Activated gamma-delta T cell treated with Interleukin-2 at 50 U/mL for 16 hours (primary cell): Measurements from ENCODE around the gene RPS27A.
A peak's percentile ranks its signal among the peaks of the same experiment; 100 is the strongest.
"Not testable (repeated sequence)": the region's sequence is repeated elsewhere in the genome, so short reads cannot be mapped to it uniquely, and the experiment has no call there.

Source experiments
- DNase-seq: peaks from one replicate; pipeline ENCODE4 v3.0.0-alpha.2; 2020

Gene RPS27A

DNA sequence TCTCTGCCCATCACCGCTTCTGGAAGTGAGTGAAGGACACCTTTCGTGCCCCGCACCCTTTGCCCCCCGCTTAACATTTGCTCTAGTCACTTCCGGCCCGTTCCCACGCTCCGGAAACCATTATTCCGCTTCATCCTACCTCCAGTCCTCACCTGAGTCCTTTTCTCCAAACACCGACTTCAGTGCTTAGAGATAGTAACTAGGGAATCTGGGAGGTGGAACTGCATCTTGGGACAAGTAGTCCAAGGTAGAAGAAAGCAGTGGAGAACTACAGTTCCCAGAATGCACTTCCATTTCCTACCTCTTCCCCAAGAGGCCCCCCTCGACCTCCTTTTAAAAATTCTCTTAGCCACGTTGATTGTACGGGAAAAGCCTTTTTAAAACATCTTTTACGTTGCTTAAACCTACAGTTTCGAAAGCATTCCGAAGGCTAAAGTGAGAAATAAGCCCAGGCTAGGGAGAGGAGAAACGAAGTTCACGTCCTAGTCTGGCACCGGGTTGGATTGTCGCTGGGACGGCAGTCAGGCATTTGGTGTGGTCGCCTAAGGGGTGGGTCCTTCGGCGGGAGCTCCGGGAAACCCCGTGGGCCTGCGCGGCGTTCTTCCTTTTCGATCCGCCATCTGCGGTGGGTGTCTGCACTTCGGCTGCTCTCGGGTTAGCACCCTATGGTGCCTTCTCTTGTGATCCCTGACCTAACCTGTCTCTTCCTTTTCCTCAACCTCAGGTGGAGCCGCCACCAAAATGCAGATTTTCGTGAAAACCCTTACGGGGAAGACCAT, at the start of gene RPS27A, which contains the start of gene CLHC1:
Gene RPS27A, plus strand, starts transcription at position 605 of the 779 bp plus-strand sequence. Its CDS starts 137 bp downstream, at position 742.
Gene CLHC1, minus strand, starts transcription at position 210 of the 779 bp plus-strand sequence. CDS start 9,882 bp downstream, outside the sequence.
- peak; percentile 94 for DNase-seq

DNA sequence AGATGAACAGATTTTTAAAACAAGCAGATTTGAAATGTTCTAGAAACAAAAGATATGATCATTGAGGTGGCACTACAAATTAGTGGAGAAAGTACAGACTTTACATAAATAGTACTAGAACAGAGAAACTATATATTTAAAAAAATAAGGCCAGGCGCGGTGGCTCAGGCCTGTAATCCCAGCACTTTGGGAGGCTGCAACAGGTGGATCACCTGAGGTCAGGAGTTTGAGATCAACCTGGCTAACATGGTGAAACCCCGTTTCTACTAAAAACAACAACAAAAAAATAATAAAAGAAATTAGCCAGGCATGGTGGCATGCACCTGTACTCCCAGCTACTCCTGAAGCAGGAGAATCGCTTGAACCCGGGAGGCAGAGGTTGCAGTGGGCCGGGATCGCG, 45.7 kb upstream of the RPS27A start:
- DNase-seq, result not testable (repeated sequence)

DNA sequence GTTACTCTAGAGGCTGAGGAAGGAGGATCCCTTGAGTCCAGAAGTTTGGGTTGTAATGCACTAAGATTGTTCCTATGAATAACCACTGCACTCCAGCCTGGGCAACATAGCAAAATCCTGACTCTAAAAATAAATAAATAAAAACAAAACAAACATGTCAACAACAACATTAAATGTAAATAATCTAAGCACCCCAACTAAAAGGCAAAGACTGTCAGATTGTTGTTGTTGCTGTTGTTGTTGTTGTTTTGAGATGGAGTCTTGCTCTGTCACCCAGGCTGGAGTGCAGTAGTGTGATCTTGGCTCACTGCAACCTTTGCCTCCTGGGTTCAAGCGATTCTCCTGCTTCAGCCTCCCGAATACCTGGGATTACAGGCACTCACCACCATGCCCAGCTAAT, 40.6 kb upstream of the RPS27A start:
- not testable (repeated sequence) for DNase-seq

DNA sequence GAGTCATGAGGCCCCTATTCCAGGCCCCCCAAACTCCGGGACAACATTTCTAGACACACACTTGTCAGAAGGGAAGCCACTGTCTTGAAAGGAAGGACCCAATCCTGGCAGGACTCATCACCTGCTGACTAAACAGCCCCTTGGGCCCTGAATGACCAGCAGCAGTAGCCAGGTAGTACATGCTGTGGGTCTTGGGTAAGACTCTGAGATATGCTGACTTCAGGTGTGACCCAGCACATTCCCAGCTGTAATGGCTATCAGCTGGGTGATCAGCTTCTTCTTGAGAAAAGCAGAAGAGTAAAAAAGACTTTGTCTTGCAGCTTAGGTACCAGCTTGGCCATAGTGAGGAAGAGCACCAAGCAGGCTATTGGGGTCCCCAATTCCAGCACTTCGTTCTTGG, 36.0 kb upstream of the RPS27A start:
- DNase-seq, result no peak

DNA sequence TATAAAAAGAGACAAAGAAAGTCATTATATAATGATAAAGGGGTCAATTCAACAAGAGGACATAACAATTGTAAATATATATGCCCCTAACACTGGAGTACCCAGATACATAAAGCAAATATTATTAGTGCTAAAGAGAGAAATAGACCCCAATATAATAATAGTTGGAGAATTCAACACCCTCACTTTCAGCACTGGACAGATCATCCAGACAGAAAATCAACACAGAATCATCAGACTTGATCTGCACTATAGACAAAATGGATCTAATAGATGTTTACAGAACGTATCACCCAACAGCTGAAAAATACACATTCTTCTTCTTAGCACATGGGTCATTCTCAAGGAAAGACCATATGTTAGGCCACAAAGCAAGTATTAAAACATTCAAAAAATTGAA, 32.1 kb upstream of the RPS27A start:
- DNase-seq, result no peak

DNA sequence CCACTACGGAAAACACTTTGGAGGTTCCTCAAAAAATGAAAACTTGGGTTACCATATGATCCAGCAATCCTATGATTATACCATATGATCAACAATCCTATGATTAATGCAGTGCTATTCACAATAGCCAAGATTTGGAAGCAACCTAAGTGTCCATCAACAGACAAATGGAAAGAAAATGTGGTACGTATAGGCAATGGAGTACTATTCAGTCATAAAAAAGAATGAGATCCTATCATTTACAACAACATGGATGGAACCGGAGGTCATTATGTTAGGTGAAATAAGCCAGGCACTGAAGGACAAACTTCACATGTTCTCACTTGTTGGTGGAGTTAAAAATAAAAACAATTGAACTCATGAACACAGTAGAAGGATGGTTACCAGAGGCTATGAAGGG, 28.0 kb upstream of the RPS27A start:
- DNase-seq, result no peak

DNA sequence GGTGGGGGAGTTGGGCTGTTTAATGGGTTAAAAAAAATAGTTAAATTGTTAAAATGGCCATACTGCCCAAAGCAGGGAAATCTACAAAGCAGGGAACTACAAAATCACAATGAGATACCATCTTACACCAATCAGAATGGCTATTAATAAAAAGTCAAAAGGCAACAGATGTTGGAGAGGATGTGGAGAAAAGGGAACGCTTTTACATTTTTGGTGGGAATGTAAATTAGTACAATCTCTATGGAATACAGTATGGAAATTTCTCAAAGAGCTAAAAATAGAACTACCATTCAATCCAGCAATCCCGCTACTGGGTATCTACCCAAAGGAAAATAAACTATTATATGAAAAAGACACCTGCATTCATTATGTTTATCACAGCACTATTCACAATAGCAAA, 27.5 kb upstream of the RPS27A start:
- no peak for DNase-seq

DNA sequence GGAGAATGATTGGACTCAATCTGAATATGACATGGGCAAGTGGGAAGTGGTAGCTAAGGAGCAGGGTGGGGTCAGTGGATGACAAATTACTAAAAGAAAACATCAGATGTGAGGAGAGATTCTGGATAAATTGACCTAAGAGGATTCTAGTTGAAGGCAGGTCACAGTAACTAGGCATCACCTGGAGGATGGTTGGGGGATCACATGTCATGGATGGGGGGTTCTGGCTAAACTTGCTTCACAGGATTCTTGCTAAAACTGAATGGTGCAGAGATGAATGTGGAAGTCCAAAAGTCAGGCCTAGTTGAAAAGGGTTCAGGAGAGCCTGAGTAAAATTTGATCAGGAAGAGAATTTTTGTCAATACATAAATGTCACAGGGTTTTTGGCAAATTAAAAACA, 18.7 kb upstream of the RPS27A start:
- no peak for DNase-seq

DNA sequence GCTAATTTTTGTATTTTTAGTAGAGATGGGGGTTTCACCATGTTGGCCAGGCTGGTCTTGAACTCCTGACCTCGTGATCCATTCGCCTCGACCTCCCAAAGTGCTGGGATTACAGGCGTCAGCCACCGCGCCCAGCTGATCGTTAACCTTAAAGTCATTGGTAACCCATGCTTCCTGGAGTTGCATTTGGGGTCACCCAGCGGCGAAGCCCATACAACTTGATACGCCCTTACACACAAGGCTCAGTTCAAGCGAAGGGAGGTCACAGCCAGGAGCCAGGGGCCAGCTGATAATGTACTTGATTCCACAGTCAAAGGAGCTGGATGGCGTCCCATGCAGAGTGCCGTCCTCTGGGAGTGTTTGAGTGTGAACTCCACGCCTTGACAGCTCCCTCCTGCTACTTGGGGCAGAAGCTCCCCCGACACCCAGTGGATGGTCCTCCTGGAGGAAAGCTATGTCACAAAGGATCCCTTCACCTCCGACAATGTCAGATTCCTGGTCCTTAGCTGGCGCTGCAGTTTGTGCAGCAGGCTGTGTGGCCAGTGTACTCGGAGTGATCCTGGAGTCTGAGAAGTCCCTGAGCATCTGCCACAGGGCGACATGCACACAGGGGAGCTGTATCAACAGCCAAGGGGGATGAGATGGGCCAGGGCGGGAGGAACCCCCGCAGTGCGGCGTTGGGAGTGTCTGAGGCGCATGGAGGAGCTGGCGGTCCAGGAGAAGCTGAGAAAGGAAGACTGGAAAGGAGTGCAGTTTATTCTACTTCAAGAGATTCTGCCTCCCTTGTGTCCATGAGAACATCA, 8.3 kb upstream of the RPS27A start:
- DNase-seq, result no peak

DNA sequence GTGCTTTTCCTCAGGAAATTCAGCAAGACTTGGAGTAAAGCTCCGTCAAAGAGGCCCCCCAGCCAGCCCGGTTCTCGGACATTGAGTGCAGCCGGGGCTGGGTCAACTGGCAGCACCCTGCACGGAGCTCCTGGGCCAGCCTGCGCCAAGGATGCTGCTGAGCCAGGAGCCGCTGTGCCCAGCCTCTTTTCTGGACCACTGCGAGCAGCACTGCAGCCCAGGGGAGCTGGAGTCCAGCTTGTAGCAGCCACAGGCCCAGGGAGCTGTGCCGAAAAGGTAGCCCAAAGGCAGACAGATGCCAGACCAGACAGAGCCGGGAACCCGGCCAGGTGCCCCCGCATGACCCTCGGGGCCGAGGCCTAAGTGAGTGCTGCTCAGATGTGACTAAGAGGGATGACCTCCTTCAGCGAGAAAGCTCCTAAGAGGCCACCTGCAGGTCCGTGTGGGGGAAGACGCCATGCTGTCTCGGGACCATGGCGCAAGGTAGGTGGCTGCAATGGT, 7.7 kb upstream of the RPS27A start:
- no peak for DNase-seq

DNA sequence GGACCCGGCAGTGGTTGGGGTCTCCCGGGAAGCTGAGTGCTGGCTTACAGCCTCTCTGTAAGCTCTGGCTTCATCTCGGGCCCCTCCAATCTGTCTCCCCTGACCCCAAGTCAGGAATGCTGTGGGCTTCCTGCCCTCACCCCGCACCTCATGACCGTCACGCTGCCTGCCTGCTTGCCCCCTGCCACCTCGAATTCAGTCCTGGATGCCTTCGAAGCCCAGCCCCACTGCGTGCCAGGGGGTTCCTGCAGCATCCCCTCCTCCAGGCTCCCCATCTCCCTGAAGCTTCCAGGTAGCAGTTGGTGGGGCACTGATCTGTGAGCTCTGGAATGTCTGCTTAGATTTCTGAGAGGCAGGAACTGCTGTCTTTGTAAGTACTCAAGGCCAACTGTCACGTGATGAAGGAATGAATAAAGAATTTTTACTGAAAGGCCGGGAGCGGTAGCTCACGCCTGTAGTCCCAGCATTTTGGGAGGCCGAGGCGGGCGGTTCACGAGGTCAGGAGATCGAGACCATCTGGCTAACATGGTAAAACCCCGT, 6.9 kb upstream of the RPS27A start:
- no peak for DNase-seq

DNA sequence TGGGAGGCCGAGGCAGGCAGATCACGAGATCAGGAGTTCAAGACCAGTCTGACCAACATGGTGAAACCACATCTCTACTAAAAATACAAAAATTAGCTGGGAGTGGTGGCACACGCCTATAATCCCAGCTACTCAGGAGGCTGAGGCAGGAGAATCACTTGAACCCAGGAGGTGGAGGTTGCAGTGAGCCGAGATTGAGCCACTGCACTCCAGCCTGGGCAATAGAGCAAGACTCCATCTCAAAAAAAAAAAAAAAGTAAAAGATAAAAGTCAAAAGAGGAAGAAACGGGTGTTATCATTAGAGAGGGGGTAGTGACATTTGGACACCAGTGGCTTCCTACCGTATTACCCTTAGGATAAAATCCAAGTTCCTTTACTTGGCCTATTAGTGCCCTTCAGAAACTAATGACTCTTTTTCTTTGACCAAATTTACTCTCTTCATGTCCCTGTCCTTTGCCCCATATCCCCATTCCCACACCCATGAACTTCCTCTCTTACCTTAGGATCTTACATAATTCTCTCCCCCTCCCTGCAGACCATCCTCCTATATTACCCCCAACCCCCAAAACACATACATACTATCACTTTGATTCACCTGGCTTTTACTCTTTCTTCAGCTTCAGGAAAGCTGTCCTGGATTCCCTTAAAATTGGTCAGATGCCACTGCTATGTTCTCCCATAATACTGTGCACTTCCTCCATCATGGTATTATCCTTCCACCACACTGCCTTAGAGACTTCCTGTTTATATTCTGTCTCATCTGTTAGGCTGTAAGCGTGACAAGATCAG, 4.9 kb upstream of the RPS27A start:
- DNase-seq, result not testable (repeated sequence)

DNA sequence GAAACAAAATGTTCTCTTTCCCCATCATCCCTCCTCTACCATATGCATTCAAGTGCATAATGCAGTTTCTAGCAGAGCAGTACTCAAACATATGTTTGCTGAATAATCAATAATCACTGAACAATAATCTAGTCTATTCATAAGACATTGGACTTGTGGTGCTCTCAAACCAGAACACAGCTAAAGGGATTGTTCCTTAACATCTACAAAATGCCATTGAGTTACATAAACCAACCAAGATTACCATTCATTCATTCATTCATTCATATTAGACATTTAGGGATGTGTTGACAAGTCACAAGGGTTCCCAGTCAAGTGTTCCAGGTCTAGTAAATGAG, 4.3 kb upstream of the RPS27A start:
- DNase-seq, result no peak

DNA sequence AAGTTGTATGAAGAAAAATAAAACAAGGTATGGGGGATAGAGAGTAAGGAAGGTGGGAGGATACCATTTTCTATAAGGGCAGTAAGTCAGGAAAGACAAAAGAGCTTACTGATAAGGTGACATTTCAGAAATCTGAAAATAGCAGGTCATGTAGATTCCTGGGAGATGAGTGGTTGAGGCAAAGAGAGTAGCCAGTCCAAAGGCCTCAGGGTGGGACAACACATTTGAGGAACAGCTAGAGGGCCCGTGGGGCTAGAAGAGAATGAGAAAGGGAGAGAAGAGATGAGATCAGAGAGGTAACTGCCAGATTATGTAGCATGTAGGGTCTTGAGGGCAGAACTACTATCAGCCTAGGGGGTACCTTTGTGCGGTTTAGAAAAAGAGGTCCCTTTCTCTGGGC, 3.3 kb upstream of the RPS27A start:
- no peak for DNase-seq

DNA sequence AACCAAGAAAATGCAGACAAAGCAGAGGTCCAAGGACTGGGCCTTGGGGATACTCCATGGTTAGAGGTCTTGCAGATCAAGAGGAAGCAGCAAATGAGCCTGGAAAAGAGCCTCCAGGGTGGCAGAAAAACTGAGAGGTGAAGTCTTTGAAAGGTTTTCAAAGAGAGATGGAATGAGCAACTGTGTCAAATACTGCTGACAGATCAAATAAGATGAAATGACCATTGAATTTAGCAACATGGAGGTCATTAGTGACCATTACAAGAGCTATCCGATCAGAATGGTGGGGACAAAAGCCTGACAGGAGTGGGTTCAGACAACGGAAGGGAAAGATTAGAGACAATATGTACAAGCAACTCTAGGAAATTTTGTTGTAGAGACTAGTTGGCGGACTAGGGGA, 1.9 kb upstream of the RPS27A start:
- DNase-seq, result no peak

DNA sequence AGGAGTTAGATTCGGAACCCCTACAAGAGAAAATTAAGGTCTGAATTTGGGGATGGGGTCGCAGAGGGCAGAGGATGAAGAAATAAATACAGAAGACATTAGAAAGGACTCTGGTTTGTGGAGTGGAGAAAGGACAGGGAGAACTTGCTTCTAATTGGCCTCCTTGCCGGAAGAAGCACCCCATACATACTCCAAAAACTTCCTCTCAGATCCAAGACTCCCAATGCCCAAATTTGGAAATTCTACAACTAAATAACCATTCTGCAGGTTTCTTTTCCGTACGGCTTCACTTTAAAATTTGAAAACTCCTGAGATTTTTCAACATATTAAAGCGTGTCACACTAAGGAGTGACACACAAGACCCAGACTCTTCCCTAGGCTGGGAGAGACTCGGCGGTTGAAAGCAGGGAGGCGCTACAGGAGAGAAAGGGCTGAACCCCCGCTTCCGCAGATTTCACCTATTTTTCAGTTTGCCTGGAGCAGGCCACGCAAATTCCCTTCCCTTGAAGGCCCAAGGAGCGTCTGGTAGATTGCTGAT, 873 bp upstream of the RPS27A start:
- DNase-seq, result no peak

DNA sequence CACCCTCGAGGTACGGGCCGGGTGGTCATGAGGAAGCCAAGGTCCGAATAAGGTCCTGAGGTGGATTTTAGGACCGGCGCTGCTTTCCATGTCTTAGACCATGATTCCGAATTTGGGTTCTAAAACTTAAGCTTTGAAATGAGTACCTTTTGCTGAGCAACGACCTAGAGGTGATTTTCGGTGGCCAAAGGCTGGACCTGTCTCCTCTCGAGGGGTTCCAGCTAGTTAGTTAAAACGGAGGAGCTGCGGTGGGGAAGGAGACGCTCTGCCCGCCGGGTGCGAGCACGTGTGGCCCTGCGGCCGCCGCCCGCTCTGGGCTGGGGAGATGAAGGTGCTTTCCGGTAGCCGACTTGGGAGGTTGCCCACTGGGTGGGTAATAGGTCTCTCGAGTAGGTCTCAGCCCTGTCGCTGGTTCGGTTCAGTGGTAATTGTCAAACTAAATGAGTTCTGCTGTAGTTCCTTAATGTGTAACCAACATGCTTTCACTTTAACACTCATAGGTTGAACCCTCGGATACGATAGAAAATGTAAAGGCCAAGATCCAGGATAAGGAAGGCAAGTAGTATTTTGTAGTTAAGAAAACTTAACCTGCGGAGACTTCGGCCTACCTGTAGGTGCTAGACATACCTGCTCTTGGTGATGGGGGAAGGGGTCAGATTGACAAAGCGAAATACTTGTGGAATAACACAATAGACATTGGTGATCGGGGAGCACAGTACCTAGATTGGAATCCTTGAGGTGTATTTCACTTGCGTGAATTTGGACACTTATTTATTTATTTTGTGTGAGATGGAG, 572 bp downstream of the RPS27A start:
- DNase-seq, result peak; percentile 59

DNA sequence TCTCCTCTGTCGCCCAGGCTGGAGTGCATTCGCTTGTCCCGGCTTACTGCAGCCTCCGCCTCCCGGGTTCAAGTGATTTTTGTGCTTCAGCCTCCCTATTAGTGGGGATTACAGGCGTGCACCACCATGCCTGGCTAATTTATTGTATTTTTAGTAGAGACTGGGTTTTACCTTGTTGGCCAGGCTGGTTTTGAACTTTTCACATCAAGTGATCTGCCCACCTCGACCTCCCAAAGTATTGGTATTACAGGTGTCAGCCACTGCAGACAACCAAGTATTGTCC, 1.1 kb downstream of the RPS27A start:
- no peak for DNase-seq

DNA sequence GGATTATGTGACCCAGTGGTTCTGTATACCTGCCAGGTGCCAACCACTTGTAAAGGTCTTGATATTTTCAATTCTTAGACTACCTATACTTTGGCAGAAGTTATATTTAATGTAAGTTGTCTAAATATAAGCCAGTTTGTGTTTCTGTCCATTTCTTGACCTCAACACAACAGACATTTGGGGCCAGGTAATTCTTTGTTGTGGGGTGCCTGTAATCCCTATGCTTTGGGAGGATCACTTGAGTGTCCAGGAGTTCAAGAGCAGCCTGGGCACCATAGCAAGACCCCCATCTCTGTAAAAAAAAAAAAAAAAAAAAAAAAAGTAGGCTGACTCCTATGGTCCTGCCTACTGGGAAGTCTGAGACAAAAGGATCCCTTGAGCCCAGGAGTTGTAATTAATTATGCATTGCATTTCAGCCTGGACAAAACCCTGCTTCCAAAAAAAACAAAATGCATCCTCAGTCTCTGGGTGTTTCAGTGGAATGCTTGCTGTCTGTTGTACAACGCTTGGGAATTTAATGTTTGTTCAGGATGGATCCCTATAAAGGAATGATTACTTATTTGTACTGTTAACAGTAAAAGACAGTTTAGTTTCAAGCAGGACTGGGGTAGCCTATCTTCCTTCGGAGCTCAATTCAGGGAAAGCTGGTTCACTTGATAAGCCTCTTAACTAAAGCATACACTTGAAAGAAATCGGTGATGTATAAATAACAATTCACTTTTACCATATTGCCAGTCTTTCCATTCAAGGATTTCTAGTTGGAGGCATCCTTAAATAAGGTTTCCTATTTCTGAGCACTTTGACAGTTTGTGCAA, 3.4 kb downstream of the RPS27A start:
- DNase-seq, result no peak

DNA sequence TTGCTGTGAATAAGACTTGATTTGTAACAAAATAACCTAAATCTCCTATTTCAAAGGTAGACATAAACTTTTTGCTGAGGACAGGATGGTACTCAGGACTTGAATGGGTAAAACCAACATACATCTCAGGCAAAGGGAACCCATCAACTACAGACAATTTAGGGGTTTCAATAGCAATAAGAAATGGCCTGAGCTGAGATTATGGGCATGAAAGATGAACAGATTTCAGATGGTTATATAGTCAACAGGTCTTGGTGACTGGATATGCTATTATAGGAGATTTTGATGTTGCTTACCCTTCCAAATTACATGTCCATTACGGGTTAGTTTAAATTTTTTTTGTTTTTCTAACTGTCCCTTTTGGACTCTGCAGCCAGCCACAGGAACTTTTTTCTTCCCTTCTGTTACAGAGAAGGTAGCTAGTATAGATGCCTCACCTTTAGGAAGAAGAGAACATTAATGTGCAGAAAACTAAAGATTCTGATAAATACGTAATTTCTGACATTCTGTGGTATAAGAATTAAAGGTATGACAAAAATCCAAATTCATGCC, 4.6 kb downstream of the RPS27A start:
- DNase-seq, result no peak
